GM10847 (cell line): ENCODE data around the gene RAB40B.

Source experiments
- POLR2A ChIP-seq: IDR thresholded peaks from 2 replicates; pipeline ENCODE4 v1.6.1; 2011; ENCODE audit not compliant: insufficient read length; ENCODE audit errors: extremely low read depth

Gene RAB40B

GRCh38 chr17:82723169-82723807 lies 24.8 kb upstream of the RAB40B start:
- no peak for TF ChIP-seq POLR2A

- no peak for TF ChIP-seq POLR2A
Observed at GRCh38 chr17:82722341-82723013, 24.0 kb upstream of the RAB40B start.

- TF ChIP-seq POLR2A = no peak
Observed at GRCh38 chr17:82720204-82720603, 21.7 kb upstream of the RAB40B start.

- no peak for TF ChIP-seq POLR2A
Observed at GRCh38 chr17:82718986-82719685, 20.6 kb upstream of the RAB40B start.

- TF ChIP-seq POLR2A = peak; percentile 74
Observed at GRCh38 chr17:82716203-82717010, 17.9 kb upstream of the RAB40B start, which contains the start of gene FN3KRP. Gene FN3KRP (plus strand): TSS chr17:82716706. CDS start chr17:82716756, 50 bp downstream.

- no peak for TF ChIP-seq POLR2A
Observed at GRCh38 chr17:82713071-82713723, 14.7 kb upstream of the RAB40B start.

- TF ChIP-seq POLR2A = no peak
Observed at GRCh38 chr17:82710499-82711232, 12.2 kb upstream of the RAB40B start.

GRCh38 chr17:82709676-82710498 lies 11.4 kb upstream of the RAB40B start:
- no peak for TF ChIP-seq POLR2A

GRCh38 chr17:82709024-82709675 lies 10.7 kb upstream of the RAB40B start:
- no peak for TF ChIP-seq POLR2A

GRCh38 chr17:82705756-82706155 lies 7.3 kb upstream of the RAB40B start:
- TF ChIP-seq POLR2A = no peak

- TF ChIP-seq POLR2A = no peak
Observed at GRCh38 chr17:82704886-82705285, 6.4 kb upstream of the RAB40B start.

- TF ChIP-seq POLR2A = no peak
Observed at GRCh38 chr17:82703935-82704865, 5.7 kb upstream of the RAB40B start.
